UCSD-AML1 (cell line): ENCODE results near the gene SDCCAG8.

Experiments
- DNase-seq: peaks from one replicate; lab custom pipeline; 2025; ENCODE audit not compliant: unreplicated experiment; lab: John Stamatoyannopoulos, UW

The SDCCAG8 gene

DNA sequence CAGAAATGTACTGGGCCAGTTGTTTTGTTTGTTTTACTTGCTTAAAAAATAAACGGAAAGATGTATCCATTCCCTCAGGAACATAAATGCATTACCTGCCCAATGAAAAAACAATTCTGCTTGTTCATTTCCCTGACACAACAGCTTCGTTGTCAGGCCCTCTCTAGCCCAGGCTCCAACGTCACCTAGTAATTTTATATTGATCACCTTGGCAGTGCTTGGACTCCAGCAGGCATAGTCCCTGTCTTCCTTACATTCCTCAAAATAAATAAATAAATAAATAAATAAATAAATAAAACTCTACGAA, 2.0 kb upstream of the SDCCAG8 start:
- DNase-seq: no peak

DNA sequence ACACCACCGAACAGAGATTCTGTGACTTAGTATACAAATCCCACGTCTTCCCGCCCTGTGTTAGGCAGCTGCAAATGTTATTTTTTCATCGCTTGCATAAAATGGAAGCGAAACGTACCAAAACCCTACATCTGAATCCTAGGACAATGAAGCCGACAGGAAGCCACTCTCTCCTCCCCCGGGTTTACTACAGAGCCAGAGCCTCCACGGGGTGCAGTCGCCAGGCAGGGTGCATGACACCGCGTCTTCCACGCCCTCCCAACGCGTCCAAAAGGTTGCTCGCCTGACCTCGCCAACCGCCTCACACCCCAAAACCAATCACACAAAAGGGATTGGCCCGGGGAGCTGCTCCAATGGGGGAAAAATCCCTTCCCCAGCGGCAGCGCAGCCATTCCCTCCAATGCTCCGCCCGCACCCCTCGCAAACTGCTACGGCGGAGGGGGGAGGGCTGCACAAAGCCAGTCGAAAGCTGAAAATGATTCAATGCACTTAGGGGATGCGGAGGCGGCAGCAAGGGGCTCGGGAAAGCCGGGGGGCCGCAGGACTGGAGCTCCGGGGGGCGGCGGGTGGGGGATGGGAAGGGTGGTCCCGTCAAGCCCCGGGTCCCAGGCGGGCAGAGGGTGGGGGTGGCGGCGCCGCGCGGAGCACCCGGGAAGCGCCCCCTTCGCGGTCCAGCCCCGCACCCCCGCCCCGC, 1.5 kb upstream of the SDCCAG8 start:
- peak; percentile 66 for DNase-seq

DNA sequence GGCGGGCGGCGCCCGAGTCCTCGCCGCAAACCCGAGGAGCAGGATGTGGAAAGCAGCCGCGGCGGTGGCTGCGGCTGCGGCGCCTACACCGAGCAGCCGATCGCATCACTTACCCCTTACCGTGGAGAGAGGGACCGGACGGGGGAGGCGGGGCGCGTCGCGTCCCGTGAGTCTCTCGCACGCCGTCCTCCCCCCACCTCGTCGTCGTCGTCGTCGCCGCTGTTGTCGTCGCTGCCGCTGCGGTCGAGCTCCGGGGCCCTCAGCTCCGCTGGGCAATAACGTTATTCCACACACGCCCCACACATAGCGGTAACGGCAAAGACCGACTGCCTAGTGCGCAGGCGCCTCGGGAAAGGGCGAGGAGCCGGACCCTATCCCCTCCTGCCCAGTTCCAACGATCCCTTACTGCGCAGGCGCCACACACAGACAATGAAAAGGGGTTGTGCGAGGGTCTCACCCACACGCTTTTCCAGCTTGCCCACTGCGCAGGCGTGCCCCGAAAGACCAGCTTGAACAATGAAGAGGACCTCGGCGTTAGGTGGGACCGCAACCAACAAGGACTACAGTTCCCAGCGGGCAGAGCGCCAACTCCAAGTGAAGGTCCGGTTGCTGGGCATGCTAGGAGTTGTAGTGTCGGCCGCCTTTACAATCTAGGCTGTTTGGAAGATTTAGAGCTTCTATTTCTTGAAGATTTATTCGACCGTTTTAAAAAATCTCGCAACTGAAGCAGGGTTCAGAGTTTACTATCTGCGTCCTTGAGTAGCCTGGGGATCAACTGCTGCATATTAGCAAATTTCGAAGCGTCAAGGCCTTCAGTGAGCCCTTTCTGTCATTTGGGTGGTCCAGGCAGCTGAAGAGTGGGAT, 682 bp upstream of the SDCCAG8 start, which contains the start of gene CEP170:
TSS of gene CEP170 (minus strand) at position 355 of the 864 bp plus-strand sequence. CDS start 30,001 bp downstream, outside the sequence.
- DNase-seq: peak; percentile 95

GRCh38 chr1:243256590-243256989, 749 bp downstream of the SDCCAG8 start:
- DNase-seq: no peak

- DNase-seq: no peak
Measured at GRCh38 chr1:243257189-243257588, 1.3 kb downstream of the SDCCAG8 start.

GRCh38 chr1:243258731-243259130, 2.9 kb downstream of the SDCCAG8 start:
- no peak for DNase-seq

DNA sequence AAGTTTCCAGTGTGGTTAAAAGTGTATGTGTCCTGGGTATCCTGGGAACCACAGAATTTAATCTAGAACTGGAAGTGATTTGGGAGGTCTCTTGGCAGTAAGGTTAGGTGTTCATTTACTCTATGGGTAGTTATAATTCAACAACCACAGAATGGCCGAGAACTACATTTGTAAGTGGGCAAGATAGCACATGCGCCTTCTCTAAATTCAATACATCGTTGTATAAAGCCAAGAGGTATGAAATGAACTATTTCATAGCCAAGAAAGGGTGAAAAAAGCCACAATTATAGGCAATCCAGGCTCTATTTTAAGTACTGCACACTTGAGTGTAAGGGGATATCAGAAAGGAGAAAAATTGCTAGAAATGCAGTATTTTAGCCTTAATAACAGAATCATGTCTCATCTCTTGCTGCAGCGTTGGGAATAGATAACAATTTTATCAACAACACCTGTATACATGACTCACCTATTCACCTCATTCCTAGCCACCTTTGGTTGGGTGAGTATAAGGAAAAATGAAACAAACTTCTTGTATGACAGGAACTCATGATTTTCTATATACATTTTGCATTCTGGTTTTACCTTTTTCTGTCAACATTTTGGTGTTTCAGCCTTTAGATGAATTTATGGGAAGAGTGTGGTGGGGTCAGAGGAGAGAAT, 4.5 kb downstream of the SDCCAG8 start:
- no peak for DNase-seq

DNA sequence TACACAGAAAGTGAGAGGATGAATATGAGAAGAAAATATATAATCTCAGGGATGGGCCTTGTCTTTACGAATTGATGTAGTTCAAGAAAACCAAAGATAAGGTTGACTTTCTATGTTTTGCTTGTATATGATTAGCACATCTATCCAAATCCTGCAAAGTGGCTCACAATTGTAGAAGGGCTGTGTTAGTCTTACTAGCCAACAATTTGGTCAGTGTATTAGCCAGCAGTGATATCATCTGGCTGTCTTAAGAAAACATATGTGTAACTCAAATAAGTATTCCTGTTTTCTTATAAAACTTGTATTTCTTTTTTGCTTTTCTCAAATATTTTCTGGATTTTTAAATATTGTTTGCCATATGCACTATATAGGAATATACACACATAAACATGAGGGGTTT, 5.5 kb downstream of the SDCCAG8 start:
- no peak for DNase-seq

DNA sequence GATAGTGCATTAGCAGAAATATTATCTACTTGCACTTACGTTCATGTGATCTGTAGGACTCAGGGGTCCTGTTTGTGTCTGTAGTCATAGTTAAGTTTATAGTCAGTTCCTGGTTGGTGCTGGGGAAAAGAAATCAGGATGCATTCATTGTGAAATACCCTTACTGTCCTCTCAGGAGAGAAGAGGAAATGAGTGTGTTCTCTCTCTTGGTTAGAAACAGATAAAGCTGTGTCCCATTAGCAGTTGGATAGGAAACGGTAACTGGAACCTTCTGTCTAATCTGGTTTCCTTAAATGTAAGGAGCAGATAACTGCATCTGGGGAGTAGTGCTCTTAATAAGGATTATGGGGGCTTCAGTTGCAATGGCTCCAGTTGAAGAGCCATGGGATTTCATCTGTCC, 8.9 kb downstream of the SDCCAG8 start:
- DNase-seq: no peak

- no peak for DNase-seq
Measured at GRCh38 chr1:243266231-243266630, 10.4 kb downstream of the SDCCAG8 start.

GRCh38 chr1:243267471-243267880, 11.6 kb downstream of the SDCCAG8 start:
- no peak for DNase-seq

- no peak for DNase-seq
Measured at GRCh38 chr1:243267914-243268653, 12.2 kb downstream of the SDCCAG8 start.

DNA sequence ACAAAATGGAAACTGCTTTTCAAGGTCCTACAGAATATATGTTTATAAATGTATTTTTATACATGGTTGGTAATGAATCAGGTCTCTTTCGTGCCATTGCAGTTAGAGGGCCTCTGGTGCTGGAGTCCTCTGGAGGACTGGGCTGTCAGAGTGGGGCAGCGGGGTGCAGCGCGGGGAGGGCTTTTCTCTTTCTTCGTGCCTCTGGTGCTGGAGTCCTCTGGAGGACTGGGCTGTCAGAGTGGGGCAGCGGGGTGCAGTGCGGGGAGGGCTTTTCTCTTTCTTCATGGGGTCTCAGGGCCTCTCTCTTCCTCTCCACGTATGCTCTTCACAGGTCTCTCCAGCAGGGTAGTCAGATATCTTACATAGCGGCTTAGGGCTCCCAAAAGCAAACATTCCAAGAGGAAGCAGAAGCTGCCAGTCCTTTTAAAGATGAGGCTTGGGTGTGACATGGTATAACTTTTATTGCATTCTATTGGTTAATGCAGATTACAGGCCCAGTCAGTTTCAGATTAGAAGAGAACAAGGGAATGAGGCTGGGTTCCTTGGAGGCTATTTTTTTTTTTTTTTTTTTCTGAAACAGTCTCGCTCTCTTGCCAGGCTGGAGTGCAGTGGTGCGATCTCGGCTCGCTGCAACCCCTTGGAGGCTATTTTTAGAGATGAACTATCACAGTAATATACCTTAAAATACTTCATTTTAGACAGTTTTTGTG, 13.1 kb downstream of the SDCCAG8 start:
- DNase-seq: no peak

- DNase-seq: no peak
Measured at GRCh38 chr1:243269461-243269801, 13.6 kb downstream of the SDCCAG8 start.

- DNase-seq: no peak
Measured at GRCh38 chr1:243270097-243270864, 14.4 kb downstream of the SDCCAG8 start.

DNA sequence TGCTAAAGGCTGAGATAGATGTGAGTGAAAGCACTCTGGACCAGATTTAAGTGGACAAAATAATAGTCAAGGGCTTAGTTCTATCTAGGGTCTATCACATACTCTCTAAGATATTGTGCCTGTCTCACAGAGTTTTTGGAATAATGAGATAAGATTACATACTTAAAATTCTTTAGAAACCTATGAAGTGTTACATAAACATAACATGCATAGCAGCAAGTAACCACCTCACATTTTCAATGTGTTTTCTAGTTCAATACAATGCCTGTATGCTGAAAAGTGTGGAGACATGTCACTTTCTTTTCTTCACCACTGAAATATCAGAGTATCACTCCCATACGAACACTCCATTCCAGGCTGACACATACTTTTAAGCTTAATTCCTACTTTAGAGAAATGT, 16.2 kb downstream of the SDCCAG8 start:
- DNase-seq: no peak

DNA sequence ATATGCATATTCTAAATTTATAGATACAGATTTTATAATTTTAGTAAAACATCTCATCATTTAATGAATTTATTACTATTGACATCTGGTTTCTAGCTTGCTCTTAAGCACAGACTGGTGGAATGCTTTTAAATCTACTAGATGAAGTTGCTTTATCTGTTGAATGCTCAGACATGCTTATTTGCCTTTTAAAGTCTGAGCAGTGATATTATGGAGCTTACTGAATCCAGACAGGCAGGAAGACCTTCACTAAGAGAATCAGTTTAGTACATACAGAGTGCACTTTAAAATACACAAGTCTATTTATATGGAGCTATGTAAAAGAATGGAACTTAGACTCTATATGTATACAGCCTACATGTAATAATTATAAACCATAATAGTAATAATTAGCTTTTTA, 16.6 kb downstream of the SDCCAG8 start:
- no peak for DNase-seq

DNA sequence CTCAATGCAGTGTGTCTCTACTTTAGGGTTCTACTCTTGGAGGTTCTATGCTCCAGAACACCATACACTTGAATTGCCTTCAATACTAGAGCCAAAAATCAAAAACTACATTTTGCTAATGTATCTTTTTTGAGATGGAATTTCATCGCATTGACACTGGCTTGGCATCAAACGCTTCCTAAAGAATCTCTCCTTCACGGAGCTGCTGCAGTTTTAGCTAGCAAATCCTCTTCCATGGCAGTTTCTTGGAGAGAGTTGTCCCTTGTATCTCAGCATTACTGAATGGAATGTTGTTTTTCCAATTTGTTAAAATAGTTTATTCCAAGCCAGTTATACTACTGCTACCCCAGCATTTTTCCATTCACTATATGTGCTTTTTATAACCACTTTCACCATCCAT, 17.7 kb downstream of the SDCCAG8 start:
- DNase-seq: no peak

GRCh38 chr1:243273945-243274344, 18.1 kb downstream of the SDCCAG8 start:
- DNase-seq: no peak

DNA sequence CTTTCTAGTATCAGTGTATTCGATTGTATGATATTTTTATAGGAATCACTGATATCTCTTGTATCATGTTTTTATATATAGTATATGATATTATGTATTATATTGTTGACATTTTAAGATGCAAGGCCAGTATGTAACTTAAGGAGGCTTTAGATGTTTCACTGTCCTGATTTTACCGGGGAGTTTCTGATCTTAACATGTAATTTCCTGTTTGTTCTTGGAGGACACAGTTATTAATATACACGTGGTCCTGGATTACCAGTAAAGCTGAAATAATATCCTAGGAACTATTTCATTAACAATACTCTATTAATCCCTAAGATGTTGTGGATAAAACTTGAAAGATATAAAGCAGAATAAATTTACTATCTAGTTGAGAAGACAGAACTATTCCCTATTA, 19.5 kb downstream of the SDCCAG8 start:
- no peak for DNase-seq
